Lower leg skin (tissue), 3 donors: ENCODE data around the gene ART5.
"Not testable (repeated sequence)": the region's sequence is repeated elsewhere in the genome, so short reads cannot be mapped to it uniquely, and the experiment has no call there.

Experiments
- POLR2A ChIP-seq, 2 donors: fragments of 450-650 bp; IDR thresholded peaks; one replicate each; pipeline ENCODE4 v1.6.1; 2016 to 2017; ENCODE audit warnings: antibody characterized with exemption in 2 of 2, mild to moderate bottlenecking in 1 of 2, moderate library complexity in 1 of 2
- TF ChIP-seq, protein P1 (sequence below), 3 donors: fragments of 450-650 bp; IDR thresholded peaks; one replicate each; pipeline ENCODE4 v1.5.1; 2016; ENCODE audit warnings: antibody characterized with exemption in 3 of 3, mild to moderate bottlenecking in 3 of 3, moderate library complexity in 2 of 3

DNA sequence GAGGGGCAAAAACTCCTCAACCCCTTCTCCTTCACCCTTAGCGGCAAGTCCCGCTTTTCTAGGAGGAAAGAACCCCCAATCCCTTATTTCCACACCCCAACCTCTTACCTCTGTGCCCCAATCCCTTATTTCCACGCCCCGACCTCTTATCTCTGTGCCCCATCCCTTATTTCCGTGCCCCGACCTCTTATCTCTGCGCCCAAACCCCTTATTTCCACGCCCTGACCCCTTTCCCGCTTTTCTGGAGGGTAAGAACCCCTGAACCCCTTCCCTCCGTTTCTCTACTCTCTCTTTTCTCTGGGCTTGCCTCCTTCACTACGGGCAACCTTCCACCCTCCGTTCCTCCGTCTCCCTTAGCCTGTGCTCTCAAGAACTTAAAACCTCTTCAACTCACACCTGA is 7.1 kb upstream of the ART5 start:
- not testable (repeated sequence) for TF ChIP-seq POLR2A (IDR thresholded peaks at IDR 0.05)
- TF ChIP-seq, protein P1, sequence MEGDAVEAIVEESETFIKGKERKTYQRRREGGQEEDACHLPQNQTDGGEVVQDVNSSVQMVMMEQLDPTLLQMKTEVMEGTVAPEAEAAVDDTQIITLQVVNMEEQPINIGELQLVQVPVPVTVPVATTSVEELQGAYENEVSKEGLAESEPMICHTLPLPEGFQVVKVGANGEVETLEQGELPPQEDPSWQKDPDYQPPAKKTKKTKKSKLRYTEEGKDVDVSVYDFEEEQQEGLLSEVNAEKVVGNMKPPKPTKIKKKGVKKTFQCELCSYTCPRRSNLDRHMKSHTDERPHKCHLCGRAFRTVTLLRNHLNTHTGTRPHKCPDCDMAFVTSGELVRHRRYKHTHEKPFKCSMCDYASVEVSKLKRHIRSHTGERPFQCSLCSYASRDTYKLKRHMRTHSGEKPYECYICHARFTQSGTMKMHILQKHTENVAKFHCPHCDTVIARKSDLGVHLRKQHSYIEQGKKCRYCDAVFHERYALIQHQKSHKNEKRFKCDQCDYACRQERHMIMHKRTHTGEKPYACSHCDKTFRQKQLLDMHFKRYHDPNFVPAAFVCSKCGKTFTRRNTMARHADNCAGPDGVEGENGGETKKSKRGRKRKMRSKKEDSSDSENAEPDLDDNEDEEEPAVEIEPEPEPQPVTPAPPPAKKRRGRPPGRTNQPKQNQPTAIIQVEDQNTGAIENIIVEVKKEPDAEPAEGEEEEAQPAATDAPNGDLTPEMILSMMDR (IDR thresholded peaks at IDR 0.05), result not testable (repeated sequence)
